Upper lobe of left lung (tissue), 6 donors: ENCODE results near the gene YAF2. TPM values are rescaled to one million over a fixed set of nuclear protein-coding genes. Genes with fewer than 3 reads are reported as not detected.

Experiments
- ATAC-seq, 2 donors: fragments of 200-7000 bp; cut with Tn5 transposase; one replicate each; pipeline ENCODE4 v1.9.1; 2022; ENCODE audit warnings: mild to moderate bottlenecking in 2 of 2, moderate library complexity in 2 of 2; ENCODE audit not compliant: low FRiP score in 2 of 2
- DNase-seq, 2 donors: peaks; one replicate each; pipeline ENCODE4 v3.0.0-alpha.2; 2019 to 2020
- H3K27ac ChIP-seq, 4 donors: fragments of 200-600 bp; sonication (generic); one replicate each; pipeline ENCODE4 v1.5.1; 2016 to 2019
- H3K27me3 ChIP-seq, 4 donors: fragments of 200-600 bp; sonication (generic); one replicate each; pipeline ENCODE4 v1.5.1; 2017 to 2019
- H3K36me3 ChIP-seq, 4 donors: fragments of 200-600 bp; sonication (generic); one replicate each; pipeline ENCODE4 v1.5.1; 2016 to 2019
- H3K4me1 ChIP-seq, 4 donors: fragments of 200-600 bp; sonication (generic); one replicate each; pipeline ENCODE4 v1.5.1; 2018 to 2019
- H3K4me3 ChIP-seq, 4 donors: fragments of 200-600 bp; sonication (generic); one replicate each; pipeline ENCODE4 v1.5.1; 2017 to 2019; ENCODE audit warnings: mild to moderate bottlenecking in 2 of 4, moderate library complexity in 1 of 4
- H3K9me3 ChIP-seq, 4 donors: fragments of 200-600 bp; sonication (generic); one replicate each; pipeline ENCODE4 v1.5.1; 2018 to 2019
- EP300 ChIP-seq, 4 donors: sonication (generic); formaldehyde crosslinking; IDR thresholded peaks; one replicate each; pipeline ENCODE4 v1.5.1; 2017; ENCODE audit warnings: antibody characterized with exemption in 4 of 4, control low read depth in 2 of 4
- POLR2A ChIP-seq, 4 donors: fragments of 450-650 bp; IDR thresholded peaks; one replicate each; pipeline ENCODE4 v1.5.1; 2016 to 2017; ENCODE audit warnings: antibody characterized with exemption in 4 of 4, mild to moderate bottlenecking in 2 of 4
- POLR2AphosphoS5 ChIP-seq, 2 donors: sonication (generic); formaldehyde crosslinking; IDR thresholded peaks; one replicate each; pipeline ENCODE4 v1.5.1; 2017; ENCODE audit warnings: antibody characterized with exemption in 2 of 2
- WGBS, 2 donors: methylation state at CpG; one replicate each; pipeline ENCODE4 v1.1.5; 2017 to 2018; 5-methylcytosine and 5-hydroxymethylcytosine counted together
- total RNA-seq, 6 donors: library from RNA; depleted of rRNA in 4 of 6; stranded (reverse); fragments of >200 nt in 4 of 6; gene quantifications; one replicate each; pipeline versions ENCODE4 v1.1.0 to v1.2.1, GENCODE V29; 2016 to 2021
- TF ChIP-seq, protein P1 (sequence below), 6 experiments: fragments of 450-650 bp in 4 of 6; fragments of 200-600 bp in 2 of 6; sonication (generic) in 2 of 6; IDR thresholded peaks; one replicate each; pipeline ENCODE4 v1.5.1; 2016 to 2019; ENCODE audit warnings: antibody characterized with exemption in 6 of 6
- donor health status: DM: no; HTN: no; CAD: no; lungs with moderate emphysema.
- donor health status: DM: no; HTN: yes; CAD: no; lungs with severe emphysema.

The YAF2 gene
- total RNA-seq, 6 donors from 2014 or later, result 11.7 to 44.0 (median 29.8) TPM

DNA sequence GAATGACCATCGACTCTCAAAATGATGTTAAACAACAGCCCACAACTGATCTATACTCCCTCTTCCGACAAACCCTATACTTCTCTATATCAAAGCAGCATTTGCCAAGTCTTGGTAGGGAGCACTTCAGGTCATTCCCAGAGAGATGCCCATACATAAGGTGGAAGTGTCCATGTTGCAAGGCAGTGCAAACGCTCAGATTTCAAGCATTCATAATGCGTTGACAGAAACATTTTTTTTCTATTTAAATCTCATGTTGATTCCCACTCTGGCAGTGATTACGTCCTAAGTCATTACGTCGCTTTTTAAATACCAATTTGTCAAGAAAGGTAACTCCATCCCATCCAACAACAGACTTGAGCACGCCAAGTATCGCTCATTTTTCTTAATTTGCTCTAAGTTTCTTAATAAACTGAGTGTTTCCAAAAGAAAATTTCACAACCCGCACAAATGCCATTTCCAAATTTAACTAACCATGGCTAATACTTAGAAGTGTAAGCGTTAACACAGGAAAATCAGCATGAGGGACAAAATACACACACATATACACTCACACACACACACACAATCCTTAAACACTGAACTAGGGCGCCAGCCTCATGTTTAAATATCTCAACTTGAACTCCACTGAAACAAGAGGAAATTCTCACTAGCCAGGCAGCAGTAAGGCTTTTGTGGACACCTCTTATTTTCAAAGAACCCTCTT, 94.4 kb downstream of the YAF2 start:
- Histone ChIP-seq H3K4me1 (peaks cover 14 to 31% (median 18%) of the 10 kb centered on the region in 4 donors), H3K36me3 (no peaks in the 10 kb centered on the region), H3K27ac (peak overlapping the region; percentile 87 to 92 (median 90)), H3K9me3 (no peaks in the 10 kb centered on the region), H3K27me3 (no peaks in the 10 kb centered on the region), H3K4me3 (peak overlapping the region; percentile 56 to 92 (median 76))
- TF ChIP-seq, protein P1, sequence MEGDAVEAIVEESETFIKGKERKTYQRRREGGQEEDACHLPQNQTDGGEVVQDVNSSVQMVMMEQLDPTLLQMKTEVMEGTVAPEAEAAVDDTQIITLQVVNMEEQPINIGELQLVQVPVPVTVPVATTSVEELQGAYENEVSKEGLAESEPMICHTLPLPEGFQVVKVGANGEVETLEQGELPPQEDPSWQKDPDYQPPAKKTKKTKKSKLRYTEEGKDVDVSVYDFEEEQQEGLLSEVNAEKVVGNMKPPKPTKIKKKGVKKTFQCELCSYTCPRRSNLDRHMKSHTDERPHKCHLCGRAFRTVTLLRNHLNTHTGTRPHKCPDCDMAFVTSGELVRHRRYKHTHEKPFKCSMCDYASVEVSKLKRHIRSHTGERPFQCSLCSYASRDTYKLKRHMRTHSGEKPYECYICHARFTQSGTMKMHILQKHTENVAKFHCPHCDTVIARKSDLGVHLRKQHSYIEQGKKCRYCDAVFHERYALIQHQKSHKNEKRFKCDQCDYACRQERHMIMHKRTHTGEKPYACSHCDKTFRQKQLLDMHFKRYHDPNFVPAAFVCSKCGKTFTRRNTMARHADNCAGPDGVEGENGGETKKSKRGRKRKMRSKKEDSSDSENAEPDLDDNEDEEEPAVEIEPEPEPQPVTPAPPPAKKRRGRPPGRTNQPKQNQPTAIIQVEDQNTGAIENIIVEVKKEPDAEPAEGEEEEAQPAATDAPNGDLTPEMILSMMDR (IDR thresholded peaks at IDR 0.05), result no peak
- TF ChIP-seq POLR2A (IDR thresholded peaks at IDR 0.05) (no peak), EP300 (IDR thresholded peaks at IDR 0.05) (no peak), POLR2AphosphoS5 (IDR thresholded peaks at IDR 0.05) (no peak)
- ATAC-seq (no peak), DNase-seq (no peak)
- WGBS, 2 donors, result 10 to 16% methylated on average over 12 of the region's 12 CpGs

DNA sequence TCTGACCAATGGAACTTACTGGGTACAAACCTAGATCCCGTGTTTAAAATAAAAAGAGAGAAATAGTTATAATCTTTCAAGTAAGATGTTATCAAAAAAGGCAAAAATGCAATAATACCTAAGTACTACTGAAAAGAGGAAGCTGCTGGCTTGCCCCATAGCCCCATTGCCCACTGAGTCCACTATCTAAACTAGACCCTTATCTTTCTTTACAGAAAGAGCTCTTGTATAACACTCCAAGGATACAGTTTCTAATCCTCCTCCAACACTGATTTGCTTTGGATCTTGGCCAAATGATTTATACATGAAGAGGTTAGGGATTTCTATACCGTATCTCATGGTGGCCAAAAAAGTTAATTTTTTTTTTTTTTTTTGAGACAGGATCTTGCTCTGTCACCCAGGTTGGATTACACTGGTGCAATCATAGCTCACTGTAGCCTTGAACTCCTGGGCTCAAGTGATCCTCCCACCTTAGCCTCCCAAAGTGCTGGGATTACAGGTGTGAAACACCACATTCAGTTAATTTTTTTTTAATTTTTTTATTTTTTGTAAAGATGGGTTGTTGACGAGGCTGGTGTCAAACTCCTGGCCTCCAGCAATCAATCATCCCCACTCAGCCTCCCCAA, 96.0 kb downstream of the YAF2 start:
- Histone ChIP-seq H3K27ac (no peak overlapping the region), H3K4me3 (no peak overlapping the region), H3K9me3 (no peaks in the 10 kb centered on the region), H3K27me3 (no peaks in the 10 kb centered on the region), H3K36me3 (no peaks in the 10 kb centered on the region), H3K4me1 (peaks cover 14 to 31% (median 18%) of the 10 kb centered on the region in 4 donors)
- DNase-seq (no peak), ATAC-seq (no peak)
- TF ChIP-seq EP300 (IDR thresholded peaks at IDR 0.05) (no peak), POLR2A (IDR thresholded peaks at IDR 0.05) (no peak), POLR2AphosphoS5 (IDR thresholded peaks at IDR 0.05) (no peak)
- TF ChIP-seq, protein P1 (IDR thresholded peaks at IDR 0.05), result no peak
- WGBS, 2 donors, result 70 to 73% methylated on average over 3 of the region's 3 CpGs

DNA sequence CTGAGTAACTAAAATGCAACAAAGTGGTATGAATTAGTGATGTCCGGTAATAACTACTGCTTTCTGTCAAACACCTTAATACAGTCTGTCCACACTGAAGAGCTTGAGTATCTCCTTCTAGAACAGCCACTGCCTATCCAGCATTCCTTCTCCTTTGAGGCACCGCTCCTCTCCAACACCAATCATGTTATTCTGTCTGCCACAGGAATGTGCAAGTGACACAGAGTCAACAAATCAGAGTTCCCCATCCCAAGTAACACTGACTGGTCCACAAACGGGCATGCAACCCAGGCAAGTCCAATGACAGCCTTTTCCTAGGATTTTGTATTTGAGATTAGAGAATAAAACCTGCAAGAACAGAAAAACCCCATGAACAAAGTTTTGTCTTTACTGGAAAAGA, 97.1 kb downstream of the YAF2 start:
- H3K36me3 ChIP-seq, result no peaks in the 10 kb centered on the region
- H3K27ac ChIP-seq, result no peak overlapping the region
- WGBS, 2 donors, result 36 to 46% methylated on average over 3 of the region's 3 CpGs
- ATAC-seq (peak in 1 of 2 donors; percentile 65), DNase-seq (peak in 1 of 2 donors; percentile 38)
- no peaks in the 10 kb centered on the region for H3K27me3 ChIP-seq
- H3K4me1 ChIP-seq, result peaks cover 14 to 31% (median 18%) of the 10 kb centered on the region in 4 donors
- TF ChIP-seq POLR2AphosphoS5 (IDR thresholded peaks at IDR 0.05) (no peak), POLR2A (IDR thresholded peaks at IDR 0.05) (no peak), EP300 (IDR thresholded peaks at IDR 0.05) (no peak)
- TF ChIP-seq, protein P1 (IDR thresholded peaks at IDR 0.05), result no peak
- no peaks in the 10 kb centered on the region for H3K9me3 ChIP-seq
- H3K4me3 ChIP-seq, result no peak overlapping the region

DNA sequence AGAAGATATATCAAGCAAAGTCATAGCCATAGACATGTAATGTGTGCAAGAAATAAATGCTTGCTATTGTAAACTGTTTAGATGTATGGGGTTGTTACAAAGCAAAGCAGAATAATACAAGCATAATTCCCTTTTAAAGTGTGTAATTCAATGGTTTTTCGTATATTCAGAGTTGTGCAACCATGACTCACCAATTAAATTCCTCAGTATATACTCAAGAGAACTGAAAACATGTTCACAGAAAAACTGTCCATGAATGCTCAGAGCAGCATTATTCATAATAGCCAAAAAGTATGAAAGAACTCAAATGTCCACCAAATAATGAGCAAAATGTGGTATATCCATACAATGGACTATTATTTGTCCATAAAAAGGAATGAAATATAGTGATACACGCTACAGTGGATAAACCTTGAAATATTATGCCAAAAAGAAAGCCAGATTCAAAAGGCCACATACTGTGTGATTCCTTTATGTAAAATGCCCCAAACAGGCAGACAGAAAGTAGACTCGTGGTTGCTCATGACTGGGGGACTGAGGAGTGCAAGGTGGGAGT, 102.7 kb downstream of the YAF2 start:
- Histone ChIP-seq H3K36me3 (no peaks in the 10 kb centered on the region), H3K4me3 (no peak overlapping the region), H3K27me3 (no peaks in the 10 kb centered on the region), H3K9me3 (no peaks in the 10 kb centered on the region), H3K27ac (no peak overlapping the region), H3K4me1 (peaks cover 0 to 8% (median under 1%) of the 10 kb centered on the region in 4 donors)
- no peak for DNase-seq
- WGBS, 2 donors, result 79 to 85% methylated on average over 3 of the region's 3 CpGs
- no peak for TF ChIP-seq POLR2AphosphoS5 (IDR thresholded peaks at IDR 0.05)
- no peak for TF ChIP-seq POLR2A (IDR thresholded peaks at IDR 0.05)
- TF ChIP-seq, protein P1 (IDR thresholded peaks at IDR 0.05), result no peak
- no peak for TF ChIP-seq EP300 (IDR thresholded peaks at IDR 0.05)
- ATAC-seq, result peak in 1 of 2 donors; percentile 38
